Fibroblast of mammary gland (primary cell): ENCODE results near the gene SUSD2.

Source experiments
- DNase-seq: peaks from one replicate; pipeline ENCODE4 v3.0.0-alpha.2; 2010; ENCODE audit warnings: low read depth
- H3K4me3 ChIP-seq: 2 replicates; pipeline ENCODE4 v1.5.1; 2011; ENCODE audit warnings: low read depth, mild to moderate bottlenecking, low read length, moderate library complexity; ENCODE audit not compliant: control insufficient read depth
- TF ChIP-seq, protein P1 (sequence below): conservative IDR thresholded peaks from 2 replicates; pipeline ENCODE4 v1.5.1; 2011; ENCODE audit warnings: low read depth, low read length, inconsistent platforms; ENCODE audit not compliant: control insufficient read depth, insufficient read depth

SUSD2 gene

GRCh38 chr22:24138649-24139420 is 42.5 kb upstream of the SUSD2 start:
- H3K4me3 ChIP-seq: no peak overlapping the region
- TF ChIP-seq, protein P1, sequence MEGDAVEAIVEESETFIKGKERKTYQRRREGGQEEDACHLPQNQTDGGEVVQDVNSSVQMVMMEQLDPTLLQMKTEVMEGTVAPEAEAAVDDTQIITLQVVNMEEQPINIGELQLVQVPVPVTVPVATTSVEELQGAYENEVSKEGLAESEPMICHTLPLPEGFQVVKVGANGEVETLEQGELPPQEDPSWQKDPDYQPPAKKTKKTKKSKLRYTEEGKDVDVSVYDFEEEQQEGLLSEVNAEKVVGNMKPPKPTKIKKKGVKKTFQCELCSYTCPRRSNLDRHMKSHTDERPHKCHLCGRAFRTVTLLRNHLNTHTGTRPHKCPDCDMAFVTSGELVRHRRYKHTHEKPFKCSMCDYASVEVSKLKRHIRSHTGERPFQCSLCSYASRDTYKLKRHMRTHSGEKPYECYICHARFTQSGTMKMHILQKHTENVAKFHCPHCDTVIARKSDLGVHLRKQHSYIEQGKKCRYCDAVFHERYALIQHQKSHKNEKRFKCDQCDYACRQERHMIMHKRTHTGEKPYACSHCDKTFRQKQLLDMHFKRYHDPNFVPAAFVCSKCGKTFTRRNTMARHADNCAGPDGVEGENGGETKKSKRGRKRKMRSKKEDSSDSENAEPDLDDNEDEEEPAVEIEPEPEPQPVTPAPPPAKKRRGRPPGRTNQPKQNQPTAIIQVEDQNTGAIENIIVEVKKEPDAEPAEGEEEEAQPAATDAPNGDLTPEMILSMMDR: no peak
- DNase-seq: no peak

DNA sequence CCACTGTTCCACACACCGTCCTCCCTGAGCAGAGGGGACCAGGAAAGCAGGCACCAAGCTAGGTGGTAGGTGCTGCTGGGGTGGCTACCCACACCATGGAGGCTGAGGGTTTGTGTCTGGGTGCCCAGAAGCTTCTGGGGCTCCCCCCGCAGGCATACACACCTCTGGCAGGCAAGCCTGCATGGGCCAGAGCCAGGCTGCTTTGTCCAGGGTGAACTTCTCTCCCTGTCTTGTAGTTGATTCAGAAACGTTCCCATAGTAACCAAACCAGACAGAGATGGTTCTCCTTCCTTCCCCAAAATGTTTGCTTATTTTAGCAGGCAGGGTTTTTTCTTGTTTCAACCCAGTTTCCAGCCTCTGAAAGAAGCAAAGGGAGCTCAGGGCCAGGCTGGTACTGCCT is 40.9 kb upstream of the SUSD2 start:
- no peak for DNase-seq
- H3K4me3 ChIP-seq: no peak overlapping the region
- TF ChIP-seq, protein P1: no peak

GRCh38 chr22:24141586-24141985 is 39.7 kb upstream of the SUSD2 start:
- TF ChIP-seq, protein P1: no peak
- H3K4me3 ChIP-seq: no peak overlapping the region
- peak; percentile 78 for DNase-seq

- TF ChIP-seq, protein P1: no peak
- H3K4me3 ChIP-seq: no peak overlapping the region
- no peak for DNase-seq
These were observed 39.0 kb upstream of the SUSD2 start for GRCh38 chr22:24142241-24142640.

- TF ChIP-seq, protein P1: no peak
- no peak for DNase-seq
- no peak overlapping the region for H3K4me3 ChIP-seq
These were observed 38.5 kb upstream of the SUSD2 start for GRCh38 chr22:24142831-24143230.

GRCh38 chr22:24144056-24144777 is 37.1 kb upstream of the SUSD2 start:
- no peak for DNase-seq
- no peak overlapping the region for H3K4me3 ChIP-seq
- TF ChIP-seq, protein P1: no peak
